Fibroblast of skin of right biceps (primary cell): ENCODE data around the gene TMEM184C.

Source experiments
- DNase-seq: peaks from one replicate; pipeline ENCODE4 v3.0.0-alpha.2; 2013

Gene TMEM184C

DNA sequence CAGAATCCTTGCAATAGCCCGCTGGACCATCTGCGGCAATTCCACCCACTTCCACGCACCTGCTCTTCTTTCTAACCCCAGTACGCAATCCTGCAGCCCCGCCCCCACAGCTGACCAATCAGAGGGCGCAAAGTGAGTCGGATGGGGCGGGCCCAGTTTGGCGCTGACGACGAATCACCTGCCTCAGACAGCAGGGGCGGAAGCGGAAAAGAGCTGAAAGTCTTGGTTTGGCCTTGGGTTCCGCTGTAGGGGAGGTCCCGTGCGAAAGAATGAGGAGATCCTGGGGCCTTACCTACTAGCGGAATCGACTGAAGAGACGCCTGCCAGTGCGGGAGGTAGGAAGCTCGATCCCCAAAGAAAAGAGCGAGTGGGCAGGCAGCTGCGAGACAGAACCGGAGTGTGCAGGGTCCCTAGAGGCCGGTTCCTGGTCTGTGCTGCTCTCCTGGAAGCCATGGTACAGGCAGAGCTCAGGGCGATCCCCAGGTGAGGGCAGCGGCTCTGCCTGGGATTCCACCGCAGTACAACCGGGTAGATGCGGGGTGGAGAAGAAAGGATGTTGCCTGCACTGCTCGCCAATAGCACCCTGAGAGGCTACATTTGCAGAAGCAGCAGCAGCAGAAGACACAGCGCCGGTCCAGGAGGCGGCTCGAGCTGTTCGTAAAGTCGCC, at the start of gene TMEM184C:
TMEM184C (plus strand) TSS at position 225 of the 668 bp plus-strand sequence. CDS start 560 bp downstream, outside the sequence.
- DNase-seq: peak; percentile 94

DNA sequence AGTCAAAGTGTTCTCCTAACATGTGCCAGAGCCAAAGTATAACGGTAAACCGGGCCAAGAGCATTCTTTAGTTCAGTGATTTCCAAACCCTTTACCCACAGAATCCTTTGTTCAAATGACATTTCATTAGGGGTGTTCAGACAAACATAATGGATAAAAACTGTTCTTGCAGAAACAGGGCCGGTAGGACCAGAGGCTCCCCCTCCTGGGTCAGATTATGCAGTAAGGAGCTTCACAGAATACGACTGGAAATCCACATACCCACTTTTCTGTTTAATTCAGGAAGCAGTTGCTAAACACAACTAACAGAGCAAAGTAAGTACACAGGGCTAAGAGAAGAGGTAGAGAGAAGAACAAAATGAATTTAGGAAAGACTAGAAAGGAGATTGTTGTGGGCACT, 46.6 kb upstream of the TMEM184C start:
- DNase-seq: no peak

DNA sequence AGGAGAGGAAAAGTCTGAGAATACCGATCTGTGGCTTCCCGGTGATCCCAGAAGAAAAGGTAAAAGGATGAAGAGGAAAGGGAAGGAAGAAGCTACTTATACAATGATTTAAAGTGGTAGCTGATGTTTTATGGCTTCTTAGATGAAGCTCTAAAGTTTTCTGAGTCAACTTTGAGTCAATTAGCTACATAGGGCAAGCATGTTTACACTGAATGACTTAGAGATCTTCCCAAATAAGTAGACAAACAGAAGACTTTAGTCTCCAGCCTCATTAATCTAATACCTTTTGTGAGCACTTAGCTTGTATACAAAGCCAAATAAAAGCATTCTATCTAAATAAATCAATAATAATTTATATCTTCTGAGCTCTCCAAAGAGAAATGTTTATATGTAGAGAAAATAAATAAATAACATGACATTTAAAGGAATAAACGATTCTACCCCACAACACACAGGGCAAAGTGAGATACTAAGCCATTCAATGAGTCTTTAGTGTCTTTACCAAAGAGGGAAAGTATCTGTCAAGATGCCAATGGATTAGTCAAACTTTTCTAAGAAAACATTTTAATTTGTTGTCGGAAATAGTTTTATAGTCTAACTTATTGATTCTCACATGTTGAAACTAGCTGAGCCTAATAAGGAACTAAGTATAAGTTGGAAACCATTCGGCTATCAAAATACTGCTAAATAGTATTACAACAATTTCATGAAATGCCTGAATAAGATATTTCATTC, 46.0 kb upstream of the TMEM184C start:
- DNase-seq: no peak

DNA sequence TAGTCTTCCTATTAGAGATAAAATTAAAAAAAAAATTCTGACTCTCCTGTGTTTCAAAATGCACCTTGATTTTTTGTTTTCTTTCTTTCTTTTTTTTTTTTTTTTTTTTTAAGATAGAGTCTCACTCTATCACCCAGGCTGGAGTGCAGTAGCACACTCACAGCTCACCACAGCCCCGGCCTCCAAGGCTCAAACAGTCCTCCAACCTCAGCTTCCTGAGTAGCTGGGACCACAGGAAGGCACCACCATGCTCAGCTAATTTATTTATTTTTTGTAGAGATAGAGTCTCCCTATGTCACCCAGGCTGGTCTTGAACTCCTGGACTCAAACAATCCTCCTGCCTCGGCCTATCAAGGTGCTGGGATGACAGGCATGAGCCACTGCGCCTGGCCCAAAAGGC, 41.1 kb upstream of the TMEM184C start:
- DNase-seq: no peak

DNA sequence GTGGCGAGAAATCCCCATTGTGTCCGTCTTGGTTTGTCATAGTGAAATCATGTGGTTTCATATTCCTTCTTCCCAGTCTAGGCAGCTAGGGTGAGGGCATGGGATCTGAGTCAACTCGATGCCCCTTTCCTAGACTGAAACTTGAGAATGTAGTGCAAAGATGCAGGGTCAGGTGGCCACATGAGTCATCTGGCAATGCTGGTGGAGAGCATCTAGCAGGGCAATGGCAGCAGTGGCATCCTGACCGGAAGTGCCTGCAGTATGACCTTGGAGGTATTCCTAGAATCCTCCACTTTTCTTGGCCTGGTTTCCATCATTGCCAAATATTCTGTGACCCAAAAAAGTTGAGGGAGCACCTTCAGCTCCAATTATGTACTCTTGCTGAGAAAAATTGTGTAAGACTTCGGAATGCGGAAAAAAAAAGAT, 39.1 kb upstream of the TMEM184C start:
- peak; percentile 72 for DNase-seq

- no peak for DNase-seq
These were observed 38.6 kb upstream of the TMEM184C start for GRCh38 chr4:147578593-147578992.

- DNase-seq: peak; percentile 40
These were observed 36.8 kb upstream of the TMEM184C start for GRCh38 chr4:147580396-147580795.

DNA sequence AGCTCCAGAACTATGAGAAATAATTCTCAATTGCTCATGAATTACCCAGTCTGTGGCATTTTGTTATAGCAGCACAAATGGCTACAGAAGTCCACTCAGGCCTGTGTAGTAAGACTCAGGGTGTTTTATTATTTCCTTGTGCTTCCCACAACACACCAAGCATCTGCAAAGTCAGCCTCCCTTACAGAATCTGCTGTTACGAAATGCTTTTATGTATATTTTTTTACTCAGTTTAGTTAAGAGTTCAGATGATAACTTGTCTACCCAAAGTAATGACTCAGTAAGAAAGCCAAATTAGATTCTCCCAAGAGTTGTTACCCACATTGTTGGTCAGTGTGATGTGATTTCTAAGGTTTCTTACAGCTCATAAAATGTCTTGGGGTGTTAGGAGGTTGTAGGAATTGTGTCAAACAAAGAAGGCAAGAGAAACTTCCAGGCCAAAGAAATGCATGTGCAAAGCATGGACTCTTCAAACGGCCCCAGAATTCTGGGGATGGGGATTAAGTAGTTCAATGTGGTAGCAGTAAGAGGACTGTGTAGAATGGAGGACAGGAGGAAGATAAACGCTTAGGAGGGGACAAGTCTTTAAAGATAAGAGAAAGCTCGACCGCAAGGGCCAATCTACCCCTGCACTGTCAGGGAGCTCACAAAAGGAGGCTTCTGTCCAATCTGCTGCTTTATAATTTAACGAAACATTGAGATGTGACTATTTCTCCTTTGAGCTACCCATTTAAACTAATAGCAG, 35.4 kb upstream of the TMEM184C start:
- DNase-seq: peak; percentile 65

DNA sequence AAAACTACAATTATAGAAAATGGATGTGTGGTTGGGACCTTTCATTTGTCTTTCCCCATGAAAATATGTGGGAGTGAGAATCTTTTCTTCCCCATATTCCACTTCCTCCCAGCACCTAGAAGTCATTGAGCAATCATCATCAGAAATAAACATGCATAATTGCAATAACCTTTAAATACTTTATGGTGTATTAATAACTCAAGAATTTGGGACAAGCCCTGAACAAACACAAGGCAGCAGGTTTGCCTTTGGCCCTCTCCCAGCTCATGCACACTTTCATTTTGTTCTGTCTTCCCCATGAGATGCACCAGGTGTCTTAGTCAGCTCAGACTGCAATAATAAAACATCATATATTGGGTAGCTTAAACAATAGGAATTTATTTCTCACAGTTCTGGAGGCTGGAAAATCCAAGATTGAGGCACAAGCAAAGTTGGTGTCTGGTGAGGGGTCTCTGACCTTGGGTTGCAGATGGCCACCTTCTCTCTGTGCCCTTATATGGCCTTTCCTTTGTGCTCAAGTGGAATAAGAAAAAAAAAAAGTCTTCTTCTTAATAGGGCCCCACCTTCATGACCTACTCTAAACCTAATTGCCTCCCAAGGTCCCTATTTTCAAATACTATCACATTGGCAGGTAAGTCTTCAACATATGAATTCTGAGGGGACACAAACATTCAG, 34.7 kb upstream of the TMEM184C start:
- peak; percentile 62 for DNase-seq

DNA sequence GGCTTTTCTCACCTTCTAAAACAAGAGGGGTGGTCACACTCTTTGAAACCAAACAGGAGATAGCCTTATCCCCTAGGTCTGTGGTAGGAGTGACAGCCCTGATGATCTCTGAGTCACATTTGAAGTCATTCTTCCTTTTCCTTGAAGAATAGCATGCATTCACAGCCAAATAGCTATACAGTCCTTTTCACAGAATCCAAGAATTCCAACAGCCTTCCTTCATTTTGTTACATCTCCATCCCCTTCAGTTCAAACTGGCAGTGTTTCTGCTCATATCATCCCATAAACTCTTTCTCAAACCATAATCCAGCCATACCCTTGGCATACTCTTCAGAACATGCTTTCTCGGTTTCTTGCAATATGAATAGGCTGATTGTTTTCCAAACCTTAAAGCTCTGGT, 33.3 kb upstream of the TMEM184C start:
- peak; percentile 21 for DNase-seq

GRCh38 chr4:147586032-147586431, 31.2 kb upstream of the TMEM184C start:
- peak; percentile 37 for DNase-seq

GRCh38 chr4:147586637-147587036, 30.6 kb upstream of the TMEM184C start:
- peak; percentile 35 for DNase-seq

- DNase-seq: no peak
These were observed 30.2 kb upstream of the TMEM184C start for GRCh38 chr4:147587041-147587440.

GRCh38 chr4:147589586-147589985, 27.6 kb upstream of the TMEM184C start:
- no peak for DNase-seq

DNA sequence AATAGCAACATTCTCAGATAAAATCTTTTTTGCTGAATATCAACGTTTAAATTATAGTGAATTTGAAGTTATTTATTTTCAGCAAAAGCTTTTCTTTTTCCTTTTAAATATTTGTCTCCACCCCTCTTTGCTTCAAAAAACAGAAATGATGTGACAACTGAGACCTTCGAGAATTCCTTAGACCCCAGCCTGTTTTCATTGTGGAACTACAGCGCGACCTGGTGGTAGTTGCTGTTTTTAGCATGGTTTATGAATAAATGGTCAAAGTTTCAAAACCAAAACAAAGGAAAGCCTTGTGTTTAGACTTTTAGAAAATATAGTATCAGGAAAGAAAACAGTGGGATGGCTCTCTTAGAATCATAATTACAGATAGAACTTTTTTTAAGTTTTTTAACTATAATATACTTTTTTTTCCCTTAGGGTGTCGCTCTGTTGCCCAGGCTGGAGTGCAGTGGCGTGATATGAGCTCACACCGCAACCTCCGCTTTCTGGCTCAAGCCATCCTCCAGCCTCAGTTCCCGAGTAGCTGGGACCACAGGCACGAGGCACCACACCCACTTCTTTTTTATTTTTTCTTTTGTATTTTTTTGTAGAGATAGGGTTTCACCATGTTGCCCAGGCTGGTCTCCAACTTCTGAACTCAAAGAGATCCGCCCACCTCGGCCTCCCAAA, 26.8 kb upstream of the TMEM184C start:
- peak; percentile 67 for DNase-seq

GRCh38 chr4:147591106-147591505, 26.1 kb upstream of the TMEM184C start:
- no peak for DNase-seq

GRCh38 chr4:147594107-147594506, 23.1 kb upstream of the TMEM184C start:
- DNase-seq: no peak

DNA sequence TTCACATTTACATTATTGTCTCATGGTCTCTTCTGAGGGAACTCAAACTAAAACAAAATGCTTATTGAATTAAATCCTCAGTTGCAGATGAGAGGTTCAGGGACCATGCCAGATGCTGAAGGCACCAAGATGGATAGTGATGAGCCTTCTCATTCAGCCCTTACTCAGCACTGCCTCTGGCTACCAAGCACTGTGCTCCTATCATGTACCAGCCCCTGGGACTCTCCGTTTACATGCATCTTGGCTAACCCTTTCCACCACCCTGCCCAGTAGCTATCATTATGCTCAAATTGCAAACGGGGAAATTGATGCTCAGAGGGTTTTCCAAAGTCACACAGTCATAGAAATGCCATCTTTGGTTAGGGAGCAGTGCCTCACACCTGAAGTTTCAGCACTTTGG, 22.6 kb upstream of the TMEM184C start:
- DNase-seq: no peak

- no peak for DNase-seq
These were observed 20.8 kb upstream of the TMEM184C start for GRCh38 chr4:147596377-147596776.

DNA sequence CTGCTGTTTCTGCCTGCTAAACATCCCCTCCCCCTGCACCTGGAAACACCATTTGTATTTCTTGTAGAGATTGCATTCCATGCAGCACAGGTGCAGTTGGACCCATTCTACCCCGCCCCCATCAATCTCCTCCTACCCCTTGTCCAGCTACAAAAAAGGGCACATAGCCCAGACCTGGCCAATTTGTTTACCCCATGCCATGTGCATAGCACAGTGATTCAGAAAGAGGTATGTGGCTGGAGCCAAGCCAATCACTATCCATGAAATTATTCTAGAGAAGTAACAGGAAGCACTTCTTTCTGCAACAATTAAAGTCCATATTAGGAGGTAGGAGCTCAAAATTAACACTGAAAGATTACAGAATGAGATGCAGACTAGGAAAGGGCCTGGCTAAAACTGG, 20.2 kb upstream of the TMEM184C start:
- DNase-seq: peak; percentile 86

DNA sequence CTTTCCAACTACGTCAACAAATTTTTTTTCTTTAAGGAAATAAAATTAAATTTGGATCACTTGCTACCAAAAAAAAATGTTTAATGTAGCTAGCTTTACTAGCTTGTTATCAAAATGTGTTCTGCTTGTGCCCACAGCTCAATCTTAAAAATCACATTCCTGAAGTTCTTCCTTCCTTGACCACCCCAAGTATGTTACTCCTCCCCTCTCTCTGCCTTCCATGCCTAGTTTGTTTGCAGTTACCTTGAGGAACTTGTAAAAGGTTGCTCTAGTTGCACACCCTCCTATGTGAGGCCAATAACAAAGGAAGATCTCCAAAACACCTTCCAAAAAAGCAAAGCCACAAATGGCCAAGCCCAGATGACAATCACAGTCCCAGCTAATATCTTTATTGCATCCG, 19.6 kb upstream of the TMEM184C start:
- DNase-seq: no peak

GRCh38 chr4:147599206-147599605, 18.0 kb upstream of the TMEM184C start:
- DNase-seq: no peak

GRCh38 chr4:147599769-147600168, 17.4 kb upstream of the TMEM184C start:
- peak; percentile 77 for DNase-seq
